ENCODE results near the gene GALNT10.

The GALNT10 gene

GRCh38 chr5:154236536-154237375 is 46.2 kb downstream of the GALNT10 start:
- no peak for DNase-seq

GRCh38 chr5:154237376-154237743 is 46.8 kb downstream of the GALNT10 start:
- no peak for DNase-seq

GRCh38 chr5:154237946-154238345 is 47.4 kb downstream of the GALNT10 start:
- DNase-seq = no peak

- no peak for DNase-seq
Observed at GRCh38 chr5:154238776-154239481, 48.4 kb downstream of the GALNT10 start.

GRCh38 chr5:154240595-154240994 is 50.1 kb downstream of the GALNT10 start:
- no peak for DNase-seq

GRCh38 chr5:154241021-154241420 is 50.5 kb downstream of the GALNT10 start:
- DNase-seq = no peak

GRCh38 chr5:154242442-154242841 is 51.9 kb downstream of the GALNT10 start:
- no peak for DNase-seq

GRCh38 chr5:154242964-154243376 is 52.4 kb downstream of the GALNT10 start:
- DNase-seq = no peak

- DNase-seq = no peak
Observed at GRCh38 chr5:154243736-154244135, 53.2 kb downstream of the GALNT10 start.

- DNase-seq = no peak
Observed at GRCh38 chr5:154244476-154244875, 53.9 kb downstream of the GALNT10 start.

- DNase-seq = no peak
Observed at GRCh38 chr5:154248691-154249090, 58.2 kb downstream of the GALNT10 start.

- no peak for DNase-seq
Observed at GRCh38 chr5:154249826-154250225, 59.3 kb downstream of the GALNT10 start.

- DNase-seq = no peak
Observed at GRCh38 chr5:154251529-154251928, 61.0 kb downstream of the GALNT10 start.

GRCh38 chr5:154253807-154254206 is 63.3 kb downstream of the GALNT10 start:
- no peak for DNase-seq

- no peak for DNase-seq
Observed at GRCh38 chr5:154254896-154255295, 64.4 kb downstream of the GALNT10 start.

GRCh38 chr5:154257046-154257445 is 66.5 kb downstream of the GALNT10 start:
- DNase-seq = no peak

GRCh38 chr5:154258531-154259217 is 68.1 kb downstream of the GALNT10 start:
- DNase-seq = no peak

GRCh38 chr5:154260224-154260927 is 69.8 kb downstream of the GALNT10 start:
- no peak for DNase-seq

GRCh38 chr5:154262342-154262741 is 71.8 kb downstream of the GALNT10 start:
- no peak for DNase-seq

GRCh38 chr5:154264549-154265196 is 74.1 kb downstream of the GALNT10 start:
- no peak for DNase-seq

GRCh38 chr5:154265197-154265773 is 74.8 kb downstream of the GALNT10 start:
- no peak for DNase-seq

- no peak for DNase-seq
Observed at GRCh38 chr5:154267516-154267915, 77.0 kb downstream of the GALNT10 start.

Measured in midbrain (tissue), 1 donor.